DND-41 (cell line): ENCODE data around the gene CKAP2.

Experiments used
- EZH2 ChIP-seq: IDR thresholded peaks from 3 replicates; pipeline ENCODE4 v1.6.1; 2012; ENCODE audit warnings: borderline replicate concordance, low read depth, mild to moderate bottlenecking, moderate library complexity, low read length, inconsistent platforms; ENCODE audit not compliant: severe bottlenecking
- TF ChIP-seq, protein P1 (sequence below): IDR thresholded peaks from 2 replicates; pipeline ENCODE4 v1.5.1; 2012; ENCODE audit warnings: borderline replicate concordance, low read length, moderate library complexity, mild to moderate bottlenecking; ENCODE audit not compliant: poor library complexity, severe bottlenecking; ENCODE audit errors: extremely low read depth

DNA sequence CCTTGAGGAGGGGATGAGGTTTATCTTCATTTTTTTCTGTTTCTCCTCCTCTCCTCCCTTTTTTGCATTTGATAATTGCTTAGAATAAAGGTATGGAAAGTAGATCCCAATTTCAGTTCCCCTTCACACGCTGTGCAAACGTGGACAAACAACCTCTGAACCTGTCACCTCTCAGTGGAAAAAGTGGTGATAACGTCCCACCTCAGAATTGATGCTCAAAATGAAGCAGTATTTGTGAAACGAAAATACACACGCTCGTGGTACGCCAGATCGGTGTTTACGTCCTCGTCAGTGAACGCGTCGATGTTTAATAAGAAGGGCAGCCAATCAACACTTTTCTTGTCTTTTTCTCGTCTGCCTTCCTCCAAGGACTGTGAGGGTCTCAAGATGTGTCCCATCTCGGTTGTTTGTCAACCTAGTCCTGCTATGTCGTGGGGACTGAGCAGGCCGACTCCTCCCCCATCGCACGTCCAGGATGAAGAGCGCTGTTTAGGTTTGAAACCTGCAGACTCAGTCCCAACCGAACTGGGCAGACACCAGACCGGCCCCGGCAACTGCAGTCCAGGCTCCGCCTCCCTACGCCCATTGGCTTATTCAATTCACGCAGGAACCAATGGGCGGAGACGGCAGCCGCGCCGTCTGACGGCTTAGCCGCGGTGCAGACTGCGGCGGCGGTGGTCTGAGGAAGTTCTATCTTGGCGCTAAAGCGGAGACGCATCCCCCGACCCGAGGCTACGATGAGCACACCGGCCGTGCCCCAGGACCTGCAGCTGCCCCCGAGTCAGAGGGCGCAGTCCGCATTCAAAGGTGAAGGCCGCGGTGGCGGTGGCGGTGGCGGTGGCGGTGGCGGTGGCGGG, at the start of gene CKAP2:
- TF ChIP-seq, protein P1, sequence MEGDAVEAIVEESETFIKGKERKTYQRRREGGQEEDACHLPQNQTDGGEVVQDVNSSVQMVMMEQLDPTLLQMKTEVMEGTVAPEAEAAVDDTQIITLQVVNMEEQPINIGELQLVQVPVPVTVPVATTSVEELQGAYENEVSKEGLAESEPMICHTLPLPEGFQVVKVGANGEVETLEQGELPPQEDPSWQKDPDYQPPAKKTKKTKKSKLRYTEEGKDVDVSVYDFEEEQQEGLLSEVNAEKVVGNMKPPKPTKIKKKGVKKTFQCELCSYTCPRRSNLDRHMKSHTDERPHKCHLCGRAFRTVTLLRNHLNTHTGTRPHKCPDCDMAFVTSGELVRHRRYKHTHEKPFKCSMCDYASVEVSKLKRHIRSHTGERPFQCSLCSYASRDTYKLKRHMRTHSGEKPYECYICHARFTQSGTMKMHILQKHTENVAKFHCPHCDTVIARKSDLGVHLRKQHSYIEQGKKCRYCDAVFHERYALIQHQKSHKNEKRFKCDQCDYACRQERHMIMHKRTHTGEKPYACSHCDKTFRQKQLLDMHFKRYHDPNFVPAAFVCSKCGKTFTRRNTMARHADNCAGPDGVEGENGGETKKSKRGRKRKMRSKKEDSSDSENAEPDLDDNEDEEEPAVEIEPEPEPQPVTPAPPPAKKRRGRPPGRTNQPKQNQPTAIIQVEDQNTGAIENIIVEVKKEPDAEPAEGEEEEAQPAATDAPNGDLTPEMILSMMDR: peak; percentile 32
- TF ChIP-seq EZH2: no peak
